Measurements from ENCODE around the gene YIPF2.

DNA sequence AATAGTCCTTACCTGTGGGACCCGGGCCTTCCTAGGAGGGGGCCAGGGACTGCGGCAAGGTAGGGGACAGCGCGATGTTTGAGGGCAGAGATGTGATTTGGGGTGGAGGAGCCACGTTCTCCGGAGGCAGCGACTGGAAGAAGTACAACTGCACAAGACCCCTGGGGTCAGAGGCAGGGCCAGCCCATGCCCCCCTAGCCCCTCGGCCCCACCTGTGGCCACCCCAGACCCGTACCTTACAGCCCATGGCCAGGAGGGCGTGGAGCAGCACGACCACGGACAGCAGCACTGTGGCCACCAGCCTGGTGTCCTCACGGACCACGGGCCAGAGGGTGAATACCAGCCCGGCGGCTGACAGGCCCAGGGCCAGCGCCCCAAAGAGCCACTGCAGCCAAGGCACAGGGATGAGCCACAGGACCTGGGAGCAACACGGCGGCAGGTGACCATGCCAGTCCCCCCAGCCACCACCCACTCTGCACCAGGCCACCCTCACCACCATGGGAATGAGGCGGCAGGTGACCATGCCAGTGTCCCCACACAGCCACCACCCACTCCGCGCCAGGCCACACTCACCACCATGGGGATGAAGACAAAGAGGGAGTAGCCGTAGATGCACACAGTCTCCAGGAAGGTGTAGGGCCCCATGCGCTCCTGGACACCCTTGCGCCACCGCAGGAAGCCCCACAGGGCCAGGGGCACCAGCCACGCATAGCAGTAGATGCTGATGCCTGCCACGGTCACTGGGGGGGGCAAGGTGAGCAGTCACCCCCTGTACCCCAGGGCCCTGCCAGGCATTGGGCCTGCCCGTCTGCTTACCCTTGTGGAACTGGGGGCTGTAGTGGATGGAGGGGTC, 5.0 kb downstream of the YIPF2 start:
- TF ChIP-seq FOXJ3 (CRISPR knock-in tag; IDR thresholded peaks at IDR 0.05), result no peak
- no peak for TF ChIP-seq FOXM1 (IDR thresholded peaks at IDR 0.05; ENCODE audit: low read depth)
- TF ChIP-seq, protein P1, sequence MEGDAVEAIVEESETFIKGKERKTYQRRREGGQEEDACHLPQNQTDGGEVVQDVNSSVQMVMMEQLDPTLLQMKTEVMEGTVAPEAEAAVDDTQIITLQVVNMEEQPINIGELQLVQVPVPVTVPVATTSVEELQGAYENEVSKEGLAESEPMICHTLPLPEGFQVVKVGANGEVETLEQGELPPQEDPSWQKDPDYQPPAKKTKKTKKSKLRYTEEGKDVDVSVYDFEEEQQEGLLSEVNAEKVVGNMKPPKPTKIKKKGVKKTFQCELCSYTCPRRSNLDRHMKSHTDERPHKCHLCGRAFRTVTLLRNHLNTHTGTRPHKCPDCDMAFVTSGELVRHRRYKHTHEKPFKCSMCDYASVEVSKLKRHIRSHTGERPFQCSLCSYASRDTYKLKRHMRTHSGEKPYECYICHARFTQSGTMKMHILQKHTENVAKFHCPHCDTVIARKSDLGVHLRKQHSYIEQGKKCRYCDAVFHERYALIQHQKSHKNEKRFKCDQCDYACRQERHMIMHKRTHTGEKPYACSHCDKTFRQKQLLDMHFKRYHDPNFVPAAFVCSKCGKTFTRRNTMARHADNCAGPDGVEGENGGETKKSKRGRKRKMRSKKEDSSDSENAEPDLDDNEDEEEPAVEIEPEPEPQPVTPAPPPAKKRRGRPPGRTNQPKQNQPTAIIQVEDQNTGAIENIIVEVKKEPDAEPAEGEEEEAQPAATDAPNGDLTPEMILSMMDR (IDR thresholded peaks at IDR 0.05), result no peak
- TF ChIP-seq, protein P2, sequence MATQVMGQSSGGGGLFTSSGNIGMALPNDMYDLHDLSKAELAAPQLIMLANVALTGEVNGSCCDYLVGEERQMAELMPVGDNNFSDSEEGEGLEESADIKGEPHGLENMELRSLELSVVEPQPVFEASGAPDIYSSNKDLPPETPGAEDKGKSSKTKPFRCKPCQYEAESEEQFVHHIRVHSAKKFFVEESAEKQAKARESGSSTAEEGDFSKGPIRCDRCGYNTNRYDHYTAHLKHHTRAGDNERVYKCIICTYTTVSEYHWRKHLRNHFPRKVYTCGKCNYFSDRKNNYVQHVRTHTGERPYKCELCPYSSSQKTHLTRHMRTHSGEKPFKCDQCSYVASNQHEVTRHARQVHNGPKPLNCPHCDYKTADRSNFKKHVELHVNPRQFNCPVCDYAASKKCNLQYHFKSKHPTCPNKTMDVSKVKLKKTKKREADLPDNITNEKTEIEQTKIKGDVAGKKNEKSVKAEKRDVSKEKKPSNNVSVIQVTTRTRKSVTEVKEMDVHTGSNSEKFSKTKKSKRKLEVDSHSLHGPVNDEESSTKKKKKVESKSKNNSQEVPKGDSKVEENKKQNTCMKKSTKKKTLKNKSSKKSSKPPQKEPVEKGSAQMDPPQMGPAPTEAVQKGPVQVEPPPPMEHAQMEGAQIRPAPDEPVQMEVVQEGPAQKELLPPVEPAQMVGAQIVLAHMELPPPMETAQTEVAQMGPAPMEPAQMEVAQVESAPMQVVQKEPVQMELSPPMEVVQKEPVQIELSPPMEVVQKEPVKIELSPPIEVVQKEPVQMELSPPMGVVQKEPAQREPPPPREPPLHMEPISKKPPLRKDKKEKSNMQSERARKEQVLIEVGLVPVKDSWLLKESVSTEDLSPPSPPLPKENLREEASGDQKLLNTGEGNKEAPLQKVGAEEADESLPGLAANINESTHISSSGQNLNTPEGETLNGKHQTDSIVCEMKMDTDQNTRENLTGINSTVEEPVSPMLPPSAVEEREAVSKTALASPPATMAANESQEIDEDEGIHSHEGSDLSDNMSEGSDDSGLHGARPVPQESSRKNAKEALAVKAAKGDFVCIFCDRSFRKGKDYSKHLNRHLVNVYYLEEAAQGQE (IDR thresholded peaks at IDR 0.05; ENCODE audit: low read depth, low read length), result no peak
- no peak for TF ChIP-seq TAF1 (IDR thresholded peaks at IDR 0.05; ENCODE audit: borderline replicate concordance, low read depth, low read length)
- TF ChIP-seq TCF12 (IDR thresholded peaks at IDR 0.05), result no peak
- TF ChIP-seq, protein P3, sequence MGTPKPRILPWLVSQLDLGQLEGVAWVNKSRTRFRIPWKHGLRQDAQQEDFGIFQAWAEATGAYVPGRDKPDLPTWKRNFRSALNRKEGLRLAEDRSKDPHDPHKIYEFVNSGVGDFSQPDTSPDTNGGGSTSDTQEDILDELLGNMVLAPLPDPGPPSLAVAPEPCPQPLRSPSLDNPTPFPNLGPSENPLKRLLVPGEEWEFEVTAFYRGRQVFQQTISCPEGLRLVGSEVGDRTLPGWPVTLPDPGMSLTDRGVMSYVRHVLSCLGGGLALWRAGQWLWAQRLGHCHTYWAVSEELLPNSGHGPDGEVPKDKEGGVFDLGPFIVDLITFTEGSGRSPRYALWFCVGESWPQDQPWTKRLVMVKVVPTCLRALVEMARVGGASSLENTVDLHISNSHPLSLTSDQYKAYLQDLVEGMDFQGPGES (IDR thresholded peaks at IDR 0.05; ENCODE audit: low read depth, low read length), result no peak
- no peak for TF ChIP-seq YY1 (IDR thresholded peaks at IDR 0.05; ENCODE audit: low read depth)
- TF ChIP-seq FOSL2 (IDR thresholded peaks at IDR 0.05; ENCODE audit: borderline replicate concordance, low read depth), result no peak
- 0 out of 2 replicates have a peak, but pooled peaks have one; percentile 20 for TF ChIP-seq POLR2AphosphoS5 (IDR thresholded peaks at IDR 0.05; ENCODE audit: low read depth, low read length)
- TF ChIP-seq JUND (IDR thresholded peaks at IDR 0.05), result no peak
- no peak for TF ChIP-seq GABPA (IDR thresholded peaks at IDR 0.05; ENCODE audit: low read depth)
- TF ChIP-seq MEF2A (IDR thresholded peaks at IDR 0.05; ENCODE audit: borderline replicate concordance, low read depth), result no peak
- TF ChIP-seq EP300 (IDR thresholded peaks at IDR 0.05; ENCODE audit: borderline replicate concordance in 1 of 2, low read depth in 1 of 2, low read length in 1 of 2), result no peak
